ENCODE data around the gene MAP2K1.

DNA sequence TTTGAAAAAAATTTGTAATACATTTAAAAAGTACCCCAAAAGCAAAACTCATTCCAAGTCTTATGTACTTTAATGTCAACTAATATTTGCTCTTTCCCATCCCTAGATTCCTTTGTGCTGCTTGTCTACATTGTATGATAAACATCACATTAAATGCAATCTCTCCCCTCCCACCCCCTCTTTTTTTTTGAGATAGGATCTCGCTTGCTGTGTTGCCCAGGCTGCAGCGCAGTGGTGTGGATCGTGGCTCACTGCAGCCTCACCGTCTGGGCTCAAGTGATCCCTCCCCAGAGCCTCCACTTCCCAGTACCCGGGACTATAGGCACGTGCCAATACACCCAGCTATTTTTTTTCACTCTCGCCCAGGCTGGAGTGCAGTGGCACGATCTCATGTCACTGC lies 12.6 kb downstream of the MAP2K1 start:
- TF ChIP-seq JUND (IDR thresholded peaks at IDR 0.05) (no peak), EP300 (IDR thresholded peaks at IDR 0.05; ENCODE audit: borderline replicate concordance in 1 of 2, low read depth in 1 of 2, low read length in 1 of 2) (no peak), POLR2AphosphoS5 (IDR thresholded peaks at IDR 0.05; ENCODE audit: low read depth, low read length) (no peak), NFIC (IDR thresholded peaks at IDR 0.05; ENCODE audit: borderline replicate concordance) (no peak), FOXM1 (IDR thresholded peaks at IDR 0.05; ENCODE audit: low read depth) (no peak), RXRA (IDR thresholded peaks at IDR 0.05; ENCODE audit: borderline replicate concordance, low read depth) (no peak), SMC3 (IDR thresholded peaks at IDR 0.05; ENCODE audit: low read depth, low read length) (no peak), RFX5 (IDR thresholded peaks at IDR 0.05; ENCODE audit: low read length) (no peak), TEAD4 (IDR thresholded peaks at IDR 0.05; ENCODE audit: borderline replicate concordance, insufficient read depth) (no peak)
- TF ChIP-seq, protein P1, sequence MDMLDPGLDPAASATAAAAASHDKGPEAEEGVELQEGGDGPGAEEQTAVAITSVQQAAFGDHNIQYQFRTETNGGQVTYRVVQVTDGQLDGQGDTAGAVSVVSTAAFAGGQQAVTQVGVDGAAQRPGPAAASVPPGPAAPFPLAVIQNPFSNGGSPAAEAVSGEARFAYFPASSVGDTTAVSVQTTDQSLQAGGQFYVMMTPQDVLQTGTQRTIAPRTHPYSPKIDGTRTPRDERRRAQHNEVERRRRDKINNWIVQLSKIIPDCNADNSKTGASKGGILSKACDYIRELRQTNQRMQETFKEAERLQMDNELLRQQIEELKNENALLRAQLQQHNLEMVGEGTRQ (IDR thresholded peaks at IDR 0.05; ENCODE audit: borderline replicate concordance, low read depth, low read length), result no peak
- TF ChIP-seq, protein P2, sequence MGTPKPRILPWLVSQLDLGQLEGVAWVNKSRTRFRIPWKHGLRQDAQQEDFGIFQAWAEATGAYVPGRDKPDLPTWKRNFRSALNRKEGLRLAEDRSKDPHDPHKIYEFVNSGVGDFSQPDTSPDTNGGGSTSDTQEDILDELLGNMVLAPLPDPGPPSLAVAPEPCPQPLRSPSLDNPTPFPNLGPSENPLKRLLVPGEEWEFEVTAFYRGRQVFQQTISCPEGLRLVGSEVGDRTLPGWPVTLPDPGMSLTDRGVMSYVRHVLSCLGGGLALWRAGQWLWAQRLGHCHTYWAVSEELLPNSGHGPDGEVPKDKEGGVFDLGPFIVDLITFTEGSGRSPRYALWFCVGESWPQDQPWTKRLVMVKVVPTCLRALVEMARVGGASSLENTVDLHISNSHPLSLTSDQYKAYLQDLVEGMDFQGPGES (IDR thresholded peaks at IDR 0.05; ENCODE audit: low read depth, low read length), result no peak
- TF ChIP-seq, protein P3, sequence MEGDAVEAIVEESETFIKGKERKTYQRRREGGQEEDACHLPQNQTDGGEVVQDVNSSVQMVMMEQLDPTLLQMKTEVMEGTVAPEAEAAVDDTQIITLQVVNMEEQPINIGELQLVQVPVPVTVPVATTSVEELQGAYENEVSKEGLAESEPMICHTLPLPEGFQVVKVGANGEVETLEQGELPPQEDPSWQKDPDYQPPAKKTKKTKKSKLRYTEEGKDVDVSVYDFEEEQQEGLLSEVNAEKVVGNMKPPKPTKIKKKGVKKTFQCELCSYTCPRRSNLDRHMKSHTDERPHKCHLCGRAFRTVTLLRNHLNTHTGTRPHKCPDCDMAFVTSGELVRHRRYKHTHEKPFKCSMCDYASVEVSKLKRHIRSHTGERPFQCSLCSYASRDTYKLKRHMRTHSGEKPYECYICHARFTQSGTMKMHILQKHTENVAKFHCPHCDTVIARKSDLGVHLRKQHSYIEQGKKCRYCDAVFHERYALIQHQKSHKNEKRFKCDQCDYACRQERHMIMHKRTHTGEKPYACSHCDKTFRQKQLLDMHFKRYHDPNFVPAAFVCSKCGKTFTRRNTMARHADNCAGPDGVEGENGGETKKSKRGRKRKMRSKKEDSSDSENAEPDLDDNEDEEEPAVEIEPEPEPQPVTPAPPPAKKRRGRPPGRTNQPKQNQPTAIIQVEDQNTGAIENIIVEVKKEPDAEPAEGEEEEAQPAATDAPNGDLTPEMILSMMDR (IDR thresholded peaks at IDR 0.05), result no peak
- TF ChIP-seq, protein P4, sequence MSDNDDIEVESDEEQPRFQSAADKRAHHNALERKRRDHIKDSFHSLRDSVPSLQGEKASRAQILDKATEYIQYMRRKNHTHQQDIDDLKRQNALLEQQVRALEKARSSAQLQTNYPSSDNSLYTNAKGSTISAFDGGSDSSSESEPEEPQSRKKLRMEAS (IDR thresholded peaks at IDR 0.05; ENCODE audit: low read depth), result no peak
- TF ChIP-seq, protein P5, sequence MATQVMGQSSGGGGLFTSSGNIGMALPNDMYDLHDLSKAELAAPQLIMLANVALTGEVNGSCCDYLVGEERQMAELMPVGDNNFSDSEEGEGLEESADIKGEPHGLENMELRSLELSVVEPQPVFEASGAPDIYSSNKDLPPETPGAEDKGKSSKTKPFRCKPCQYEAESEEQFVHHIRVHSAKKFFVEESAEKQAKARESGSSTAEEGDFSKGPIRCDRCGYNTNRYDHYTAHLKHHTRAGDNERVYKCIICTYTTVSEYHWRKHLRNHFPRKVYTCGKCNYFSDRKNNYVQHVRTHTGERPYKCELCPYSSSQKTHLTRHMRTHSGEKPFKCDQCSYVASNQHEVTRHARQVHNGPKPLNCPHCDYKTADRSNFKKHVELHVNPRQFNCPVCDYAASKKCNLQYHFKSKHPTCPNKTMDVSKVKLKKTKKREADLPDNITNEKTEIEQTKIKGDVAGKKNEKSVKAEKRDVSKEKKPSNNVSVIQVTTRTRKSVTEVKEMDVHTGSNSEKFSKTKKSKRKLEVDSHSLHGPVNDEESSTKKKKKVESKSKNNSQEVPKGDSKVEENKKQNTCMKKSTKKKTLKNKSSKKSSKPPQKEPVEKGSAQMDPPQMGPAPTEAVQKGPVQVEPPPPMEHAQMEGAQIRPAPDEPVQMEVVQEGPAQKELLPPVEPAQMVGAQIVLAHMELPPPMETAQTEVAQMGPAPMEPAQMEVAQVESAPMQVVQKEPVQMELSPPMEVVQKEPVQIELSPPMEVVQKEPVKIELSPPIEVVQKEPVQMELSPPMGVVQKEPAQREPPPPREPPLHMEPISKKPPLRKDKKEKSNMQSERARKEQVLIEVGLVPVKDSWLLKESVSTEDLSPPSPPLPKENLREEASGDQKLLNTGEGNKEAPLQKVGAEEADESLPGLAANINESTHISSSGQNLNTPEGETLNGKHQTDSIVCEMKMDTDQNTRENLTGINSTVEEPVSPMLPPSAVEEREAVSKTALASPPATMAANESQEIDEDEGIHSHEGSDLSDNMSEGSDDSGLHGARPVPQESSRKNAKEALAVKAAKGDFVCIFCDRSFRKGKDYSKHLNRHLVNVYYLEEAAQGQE (IDR thresholded peaks at IDR 0.05; ENCODE audit: low read depth, low read length), result no peak

Data from SK-N-SH (cell line).